Endothelial cell of hepatic sinusoid (primary cell): Measurements from ENCODE around the gene ANKRD44.

Experiments used
- in situ Hi-C: cut with HindIII; loops from 2 replicates; pipeline ENCODE4 v1.10.0; 2017; ENCODE audit warnings: low sequenced_read_pairs

ANKRD44 gene

DNA sequence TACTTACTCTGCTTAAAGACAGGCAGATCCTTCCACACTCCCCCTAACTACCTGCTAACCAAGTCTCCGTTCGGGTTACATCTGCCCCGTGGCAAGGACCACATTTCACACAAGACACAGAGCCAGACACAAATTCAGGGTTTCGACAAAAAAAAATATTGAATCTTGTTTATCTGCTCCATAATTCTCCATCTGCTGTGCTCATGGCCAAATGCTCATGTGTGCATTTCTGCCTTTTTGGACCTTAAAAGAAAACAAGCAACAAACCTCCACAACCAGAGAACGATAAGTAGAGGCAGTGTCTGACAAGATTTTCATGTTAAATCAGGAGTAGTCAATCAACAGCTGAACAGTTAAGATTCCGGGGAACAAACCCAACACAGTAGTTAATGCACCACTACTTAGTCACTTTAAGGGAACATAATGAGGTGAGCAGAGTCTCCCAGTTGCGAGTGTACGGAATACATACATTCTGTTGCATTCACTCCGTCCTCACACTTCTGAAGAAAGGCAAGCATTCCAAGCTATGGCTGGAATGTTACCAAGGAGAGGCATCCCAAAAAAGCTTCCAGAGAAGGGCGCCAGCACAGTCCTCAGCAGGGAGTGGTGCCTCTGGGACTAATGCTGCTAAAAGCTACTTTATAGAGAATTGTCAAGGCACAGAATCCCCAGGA, 121.0 kb downstream of the ANKRD44 start:
- in situ Hi-C loops, result no loop called here

DNA sequence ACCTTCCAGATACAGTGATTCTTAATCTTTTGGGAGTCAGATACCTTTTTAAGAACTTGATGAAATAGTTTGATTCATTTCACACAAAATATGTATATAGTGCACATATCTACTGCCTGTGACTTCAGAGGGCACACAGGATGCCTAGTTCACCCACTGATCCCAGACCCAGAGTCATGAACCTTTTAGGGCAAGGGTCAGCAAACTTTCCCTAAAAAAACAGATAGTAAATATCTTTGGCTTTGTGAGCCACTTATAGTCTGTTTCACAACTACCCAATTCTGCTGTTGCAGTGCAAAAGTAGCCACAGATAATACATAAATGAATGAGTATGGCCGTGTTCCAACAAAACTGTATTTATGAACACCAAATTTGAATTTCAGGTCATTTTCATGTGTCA, 124.9 kb downstream of the ANKRD44 start:
- in situ Hi-C loops, result no loop called here

DNA sequence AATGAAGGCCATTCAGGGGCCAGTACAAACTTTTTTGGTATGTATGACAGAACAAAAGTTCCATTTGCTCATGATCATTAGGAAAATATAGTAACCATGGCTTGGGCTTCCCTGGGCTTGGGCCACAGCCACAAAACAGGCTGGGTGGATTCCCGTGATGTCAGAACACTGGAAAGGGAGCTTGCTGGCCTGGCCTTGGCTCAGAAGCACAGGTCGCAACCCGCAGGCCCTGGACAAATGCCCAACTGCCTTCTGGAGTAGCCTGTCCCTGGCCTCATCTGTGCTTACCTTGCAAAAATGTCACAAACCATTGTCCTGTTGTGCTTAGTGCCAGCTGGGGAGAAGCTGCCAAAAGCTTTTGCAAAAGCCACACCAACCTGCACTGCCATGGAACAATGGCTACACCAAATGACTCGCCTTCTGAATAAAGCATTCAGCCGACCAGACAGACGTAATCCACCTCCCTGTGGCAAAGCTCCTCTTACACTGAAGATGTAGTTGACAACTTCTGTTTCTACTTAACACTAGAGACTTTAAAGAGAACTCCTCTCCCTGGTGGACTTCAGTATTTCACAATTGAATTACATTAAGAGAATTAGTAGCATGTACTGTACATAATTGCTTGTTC, 125.5 kb downstream of the ANKRD44 start:
- in situ Hi-C loops, result no loop called here

DNA sequence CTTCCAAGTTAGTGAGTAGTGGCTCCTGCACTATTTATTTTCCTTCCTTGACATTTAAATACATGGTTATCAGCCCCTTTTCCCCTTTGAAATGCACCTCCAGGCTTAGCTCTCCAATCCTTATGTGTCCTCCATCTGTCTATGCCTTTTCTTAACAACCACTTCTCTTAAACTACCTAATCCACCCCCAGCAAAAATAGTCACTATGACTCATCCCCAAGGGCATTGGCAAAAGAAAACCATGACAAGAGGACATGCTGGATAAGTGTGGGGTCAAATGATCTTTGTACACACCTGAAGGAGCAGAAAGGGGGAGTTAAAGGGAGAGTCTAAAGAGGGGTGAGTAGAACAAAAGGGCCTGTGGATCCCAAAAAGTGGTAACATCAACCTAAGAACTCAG, 127.2 kb downstream of the ANKRD44 start:
- in situ Hi-C loops, result no loop called here

DNA sequence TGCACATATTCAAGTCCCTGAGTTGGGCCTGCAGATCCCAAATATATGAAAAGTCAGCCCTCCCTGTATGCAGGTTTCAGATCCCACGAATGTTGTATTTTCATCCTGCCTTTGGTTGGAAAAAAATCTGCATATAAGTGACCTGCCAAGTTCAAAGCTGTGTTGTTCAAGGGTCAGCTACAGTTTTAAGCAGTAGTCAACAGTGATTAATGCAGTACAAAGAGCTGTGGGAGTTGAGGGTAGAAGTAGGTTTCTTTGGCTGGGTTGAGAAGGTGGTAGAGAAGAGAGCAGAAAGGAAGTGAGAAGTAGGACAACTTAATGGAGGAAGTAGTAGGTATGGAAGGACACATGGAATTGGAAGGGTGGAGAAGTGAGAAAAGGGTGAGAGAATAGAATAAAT, 127.9 kb downstream of the ANKRD44 start:
- in situ Hi-C loops, result no loop called here

DNA sequence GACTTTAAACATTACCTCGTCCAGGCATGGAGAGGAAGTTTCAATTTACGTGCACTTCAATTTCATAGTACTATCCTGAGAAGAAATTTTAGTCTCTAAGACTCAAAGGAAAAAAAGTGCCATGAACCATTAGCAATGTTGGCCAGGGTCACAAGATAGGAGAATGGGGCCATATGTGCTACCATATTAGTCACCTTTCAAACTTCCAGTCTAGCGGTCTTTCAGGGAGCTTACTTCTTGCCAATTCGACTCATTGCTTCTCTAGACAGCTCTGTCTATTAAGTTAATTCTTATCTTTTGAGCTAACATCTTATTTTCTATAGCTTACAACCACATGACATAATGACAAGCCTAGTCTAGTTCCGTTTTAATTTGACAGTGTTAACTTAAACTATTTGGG, 129.1 kb downstream of the ANKRD44 start:
- in situ Hi-C loops, result no loop called here

DNA sequence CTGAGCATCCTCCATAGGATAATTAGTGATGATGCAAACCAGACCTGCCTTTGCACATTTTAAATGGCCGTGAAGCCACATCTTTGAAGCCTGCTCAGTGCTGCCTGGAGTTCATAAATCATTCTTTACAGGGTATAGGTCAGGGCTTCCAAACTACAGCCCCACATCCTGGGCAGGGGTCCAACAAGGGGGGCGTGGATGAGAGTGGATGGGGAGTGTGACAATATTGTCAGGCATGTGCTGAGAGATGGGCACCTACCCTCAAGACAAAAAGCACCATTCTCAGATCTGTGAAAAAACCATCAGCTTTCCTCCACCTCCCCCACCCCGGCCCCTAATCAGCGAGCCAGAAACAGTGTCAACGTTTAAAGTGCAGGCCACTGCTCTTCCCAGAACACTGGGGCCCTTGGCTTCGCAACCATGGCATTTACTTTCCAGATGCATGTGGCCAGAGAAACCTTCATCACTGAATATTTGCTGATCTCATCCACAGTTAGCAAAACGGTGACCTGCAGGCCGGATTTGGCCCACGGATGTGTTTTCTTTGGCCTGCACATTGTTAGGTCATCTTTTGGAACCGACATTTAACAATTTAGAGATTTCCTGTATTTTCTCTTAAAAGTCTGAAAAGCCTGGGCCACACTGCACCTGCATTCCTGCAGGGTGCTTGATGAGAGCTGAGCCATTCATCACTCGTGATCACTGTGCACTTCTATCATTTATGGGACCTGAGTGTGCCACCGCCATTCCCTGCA, 130.7 kb downstream of the ANKRD44 start:
- in situ Hi-C loops, result no loop called here

DNA sequence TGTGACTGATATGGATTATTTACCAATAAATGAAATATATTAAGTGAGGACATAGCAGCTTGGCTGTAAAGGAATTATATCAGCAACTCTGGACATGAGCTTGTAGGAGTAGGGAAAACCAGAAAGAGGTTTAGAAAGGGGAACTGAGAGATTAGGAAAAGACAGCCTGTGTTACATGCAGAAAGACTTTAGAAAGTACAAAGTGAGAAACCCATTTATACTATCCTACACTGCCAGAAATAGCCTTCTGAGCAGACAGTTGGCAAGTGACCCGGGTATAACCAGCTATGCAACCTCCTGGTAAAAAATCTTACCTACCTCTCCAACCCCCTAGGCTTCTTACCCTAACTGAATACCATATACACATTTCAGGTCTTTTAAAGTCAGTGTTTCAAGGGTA, 134.1 kb downstream of the ANKRD44 start:
- in situ Hi-C loops, result no loop called here

DNA sequence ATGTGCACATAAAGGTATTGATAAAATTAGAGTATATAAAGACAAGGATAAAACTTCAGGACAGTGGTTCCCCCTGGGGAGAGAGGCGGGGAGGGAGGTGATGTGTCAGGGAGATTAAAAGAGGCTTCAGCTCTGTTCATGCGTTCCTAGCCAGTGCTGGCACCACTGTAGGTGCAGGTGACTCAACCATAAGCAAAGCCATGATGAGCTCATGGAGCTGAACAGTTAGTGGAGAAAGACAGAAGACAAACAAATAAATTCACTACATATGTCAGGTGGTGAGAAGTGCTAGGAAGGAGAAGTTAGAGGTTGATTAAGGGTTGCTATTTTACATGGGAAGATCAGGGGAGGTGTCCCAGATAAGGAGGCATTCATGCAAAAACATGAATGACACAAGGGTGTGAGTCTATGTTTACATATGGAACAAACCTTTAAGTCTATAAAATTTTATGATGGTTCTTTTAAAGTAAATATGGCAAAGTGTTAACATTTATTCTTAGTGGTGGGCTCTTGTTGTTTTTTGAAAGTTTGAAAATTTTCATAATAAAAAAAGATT, 136.0 kb downstream of the ANKRD44 start:
- in situ Hi-C loops, result no loop called here

DNA sequence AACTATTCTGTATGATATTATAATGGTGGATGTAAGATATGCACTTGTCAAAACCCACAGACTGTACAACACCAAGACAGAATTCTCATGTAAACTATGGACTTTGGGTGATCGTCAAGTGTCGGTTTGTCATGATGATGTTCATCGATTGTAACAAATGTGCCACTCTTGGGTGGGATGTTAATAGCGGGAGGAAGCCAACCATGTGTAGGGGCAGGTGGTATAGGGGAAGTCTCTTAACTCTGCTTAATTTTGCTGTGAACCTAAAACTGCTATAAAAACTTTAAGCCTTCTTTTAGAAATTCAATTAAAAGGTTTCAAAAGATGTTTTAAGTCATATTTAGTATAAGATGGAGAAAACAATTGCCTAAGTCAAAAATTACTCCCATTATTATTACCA, 139.0 kb downstream of the ANKRD44 start:
- in situ Hi-C loops, result no loop called here

DNA sequence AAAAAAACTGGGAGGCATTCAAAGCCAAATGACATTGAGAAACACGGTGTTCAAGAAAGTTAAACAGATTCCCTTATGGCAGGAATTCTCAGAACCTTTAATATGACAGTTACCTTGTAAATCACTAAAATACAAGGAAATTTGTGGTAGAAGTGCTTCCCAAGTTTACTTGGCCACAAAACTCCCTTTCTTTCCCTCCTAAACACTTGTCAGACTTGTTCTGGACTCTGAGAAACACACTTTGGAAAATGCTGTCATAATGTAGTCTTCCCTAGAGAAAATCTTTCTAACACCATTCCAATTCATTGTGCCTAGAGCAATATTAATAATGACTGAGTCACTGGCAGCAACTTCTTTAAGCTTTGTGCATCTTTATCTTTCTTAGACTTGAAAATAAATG, 140.4 kb downstream of the ANKRD44 start:
- in situ Hi-C loops, result no loop called here

DNA sequence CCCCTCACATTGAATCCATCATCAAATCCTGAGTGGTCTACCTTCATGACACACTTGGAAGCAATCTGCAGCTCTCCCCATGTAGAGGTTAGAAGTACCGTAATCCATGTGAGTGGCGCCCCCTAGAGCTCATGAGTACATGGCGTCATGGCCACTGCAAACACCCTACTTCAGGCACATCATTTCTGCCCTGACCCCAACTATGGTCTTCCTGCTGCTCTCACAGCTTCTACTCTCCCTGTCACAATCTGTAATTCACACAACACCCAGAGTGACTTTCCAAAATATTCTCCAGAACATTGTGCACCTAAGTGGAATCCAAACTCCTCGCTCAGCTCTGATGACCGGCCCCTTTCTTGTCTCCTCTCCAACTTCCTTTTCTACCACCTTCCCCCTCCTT, 141.9 kb downstream of the ANKRD44 start:
- in situ Hi-C loops, result loop anchor here (5.0 kb wide), 1 partner anchor 41 kb away; no protein-coding TSS in a partner anchor

DNA sequence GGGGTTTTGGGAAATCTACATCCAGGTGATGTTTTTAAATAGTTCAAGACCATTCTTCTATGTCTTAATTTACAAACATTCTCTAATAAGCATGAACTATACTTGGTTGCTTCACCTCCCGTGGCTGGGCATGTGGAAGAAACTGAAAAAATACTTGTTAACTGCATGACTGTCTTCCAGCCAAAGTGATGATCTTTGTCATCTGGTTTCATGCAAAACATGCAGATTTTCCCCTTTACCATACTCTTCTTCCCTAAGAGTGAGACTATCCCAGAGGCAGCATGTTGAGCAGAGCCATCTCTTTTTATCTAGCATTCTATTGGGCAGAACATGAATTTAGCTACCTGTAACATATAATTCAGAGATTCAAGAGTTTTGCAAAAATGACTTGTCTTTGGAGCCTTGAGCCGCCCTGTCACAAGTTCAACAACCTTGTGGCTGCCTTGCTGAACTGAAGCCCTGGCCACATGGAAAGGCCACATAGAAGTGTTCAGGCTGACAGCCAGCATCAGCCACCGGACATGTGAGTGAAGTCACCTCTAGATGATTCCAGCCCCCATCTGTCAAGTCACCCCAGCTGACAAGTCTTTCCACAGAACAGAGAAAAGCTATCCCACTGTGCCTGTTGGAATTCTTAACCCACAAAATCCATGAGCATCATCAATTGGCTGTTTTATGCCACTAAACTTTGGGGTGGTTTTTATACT, 142.8 kb downstream of the ANKRD44 start:
- in situ Hi-C loops, result loop anchor here (5.0 kb wide), 1 partner anchor 40 kb away; no protein-coding TSS in a partner anchor

DNA sequence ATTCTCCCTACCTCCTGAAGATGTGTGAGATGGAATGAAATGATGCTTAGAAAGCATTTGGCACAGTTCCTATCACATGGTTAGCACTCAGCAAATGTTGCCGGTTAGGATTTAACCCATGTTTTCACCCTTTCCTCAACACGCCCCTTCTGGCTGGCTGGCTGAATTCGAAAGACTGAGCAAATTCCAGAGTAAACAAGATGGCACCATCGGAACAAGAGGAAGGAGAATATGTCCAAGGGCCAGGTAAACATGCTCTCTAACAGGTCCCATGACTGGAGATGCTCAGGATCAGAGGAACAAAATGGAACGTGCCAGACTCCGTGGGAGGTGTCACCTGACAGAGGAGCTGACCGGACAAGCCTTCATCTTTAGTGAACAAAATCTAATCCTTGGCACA, 145.6 kb downstream of the ANKRD44 start:
- in situ Hi-C loops, result loop anchor here (5.0 kb wide), 1 partner anchor 38 kb away; no protein-coding TSS in a partner anchor

DNA sequence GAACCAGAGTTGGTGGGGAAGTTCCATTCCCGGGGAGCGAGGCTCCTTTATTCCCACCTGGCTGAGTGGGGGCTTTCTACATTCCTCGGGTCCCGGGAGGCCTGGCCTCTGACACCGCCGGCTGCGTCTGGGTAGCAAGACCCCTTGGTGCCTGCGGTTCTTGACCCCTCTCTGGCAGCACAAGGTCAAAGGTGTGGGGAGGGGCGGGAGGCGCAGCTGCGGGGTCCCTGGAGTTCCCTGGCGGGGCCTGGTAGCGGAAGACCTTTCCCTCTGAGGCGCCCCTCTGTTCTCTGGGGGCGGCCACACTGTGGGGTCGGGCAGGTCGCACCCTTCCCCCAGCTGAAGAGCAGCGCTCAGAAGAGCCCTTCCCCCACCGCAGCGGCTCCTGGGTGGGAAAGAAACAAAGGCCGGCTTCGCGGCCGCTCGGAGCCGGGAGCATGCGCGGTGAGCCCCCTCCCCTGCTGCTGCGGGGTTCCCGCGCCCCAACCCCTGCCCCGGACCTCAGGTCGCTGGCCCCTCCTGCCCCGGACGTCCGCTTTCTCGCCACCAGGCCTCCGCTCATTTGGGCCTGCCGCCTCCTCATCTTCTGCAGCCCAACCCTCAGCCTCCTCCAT, 146.3 kb downstream of the ANKRD44 start:
- in situ Hi-C loops, result no loop called here

DNA sequence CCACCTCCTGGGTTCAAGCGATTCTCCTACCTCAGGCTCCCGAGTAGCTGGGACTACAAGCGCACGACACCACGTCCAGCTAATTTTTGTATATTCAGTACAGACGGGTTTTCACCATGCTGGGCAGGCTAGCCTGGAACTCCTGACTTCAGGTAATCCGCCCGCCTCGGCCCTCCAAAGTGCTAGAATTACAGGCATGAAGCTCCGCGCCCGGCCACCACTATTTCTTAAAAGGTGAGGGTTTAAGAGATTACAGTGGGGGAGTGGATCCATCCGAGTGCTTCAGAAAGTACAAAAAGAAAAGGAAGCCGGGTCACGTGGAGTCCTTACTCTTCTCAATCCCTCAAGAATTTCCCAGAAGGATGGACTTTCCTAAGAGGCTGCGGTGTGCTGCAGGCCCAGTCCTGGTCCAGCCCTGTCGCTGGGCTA, 146.9 kb downstream of the ANKRD44 start:
- in situ Hi-C loops, result no loop called here

DNA sequence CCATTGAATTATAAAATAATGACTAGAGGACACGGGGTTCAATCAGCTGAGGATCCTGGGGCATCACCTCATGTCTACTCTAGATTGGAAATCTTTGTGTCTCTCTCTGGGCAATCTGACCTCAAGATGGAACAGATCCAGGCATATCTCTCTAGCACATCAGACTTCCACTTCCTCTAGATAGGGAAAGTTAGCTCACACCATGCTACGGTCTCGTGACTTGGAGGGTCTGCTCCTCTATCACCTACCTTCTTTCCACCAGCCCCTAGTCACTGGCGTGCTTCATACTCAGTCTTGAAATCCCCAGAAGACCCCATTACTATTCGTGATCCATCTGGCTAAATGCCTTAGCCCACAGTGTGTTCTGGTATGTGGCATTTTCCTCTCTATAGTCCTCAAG, 148.8 kb downstream of the ANKRD44 start:
- in situ Hi-C loops, result no loop called here

DNA sequence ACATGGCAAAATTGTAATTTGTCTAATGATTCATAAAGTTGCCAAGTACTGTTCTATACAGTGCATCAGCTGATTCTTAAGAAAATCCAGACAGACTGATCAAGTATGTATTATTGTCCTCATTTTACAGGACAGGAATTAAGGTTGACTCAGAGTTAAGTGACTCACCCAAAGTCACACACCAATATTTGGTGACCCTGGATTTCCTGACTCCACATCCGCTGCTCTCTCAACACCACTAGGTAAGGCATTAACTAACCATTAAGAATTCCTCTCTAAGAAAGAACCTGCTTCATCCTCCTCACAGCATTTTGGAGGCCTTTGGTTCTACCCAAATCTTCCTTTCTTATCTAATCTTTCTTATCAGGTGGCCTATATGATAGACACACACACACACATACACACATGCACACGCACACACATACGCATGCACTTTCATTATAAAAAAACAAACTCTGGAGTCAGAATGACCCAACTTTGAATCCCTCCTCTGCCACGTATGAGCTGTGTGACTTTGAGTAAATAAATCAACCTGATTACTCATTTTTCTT, 150.8 kb downstream of the ANKRD44 start:
- in situ Hi-C loops, result no loop called here

DNA sequence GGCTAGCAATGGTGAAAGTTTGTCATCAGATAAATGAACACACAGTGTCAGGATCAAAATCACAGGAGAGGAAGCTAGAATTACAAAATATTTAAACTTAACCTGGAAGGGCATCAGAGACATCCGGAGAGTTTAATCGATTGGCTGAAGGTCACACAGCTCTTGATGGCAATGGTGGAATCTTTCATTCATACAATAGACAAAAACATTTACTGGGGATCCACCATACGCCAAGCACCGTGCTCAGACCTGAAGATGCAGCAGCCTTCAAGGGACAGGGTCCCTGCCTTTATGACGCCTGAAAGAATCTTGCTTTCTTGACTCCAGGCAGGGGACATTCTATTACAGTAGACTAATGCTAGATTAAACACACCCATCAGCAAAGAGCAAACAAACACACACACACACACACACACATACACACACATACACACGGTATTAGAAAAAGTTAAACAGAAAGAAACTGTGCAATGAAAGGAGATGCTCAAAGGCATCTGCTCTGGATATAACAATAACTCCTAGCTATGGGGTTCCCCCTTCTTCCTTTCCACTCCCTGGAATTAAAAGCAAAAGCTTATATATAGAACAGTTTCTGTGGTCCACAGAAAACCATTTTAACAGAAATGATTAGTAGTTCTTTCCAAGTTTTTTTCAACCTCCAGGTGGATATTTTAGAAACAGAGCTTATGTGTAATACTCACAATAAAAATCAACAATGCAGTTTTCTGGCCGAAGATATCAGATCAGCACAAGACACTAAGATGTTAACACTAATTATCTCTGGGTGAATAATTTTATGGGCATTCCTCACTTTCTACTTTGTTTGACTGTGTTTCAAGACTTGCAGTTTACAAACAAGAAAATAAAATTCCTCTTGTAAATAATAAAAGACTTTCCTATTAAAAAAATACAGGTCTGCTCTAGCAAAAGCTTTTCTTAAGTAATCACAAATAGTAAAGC, 151.7 kb downstream of the ANKRD44 start:
- in situ Hi-C loops, result no loop called here
